Esophagus muscularis mucosa (tissue), 4 donors: ENCODE results near the gene SIRT2. TPM values are rescaled to one million over a fixed set of nuclear protein-coding genes. Genes with fewer than 3 reads are reported as not detected.

Experiments
- DNase-seq: peaks from one replicate; pipeline ENCODE4 v3.0.0-alpha.2; 2017; ENCODE audit errors: extremely low spot score
- H3K27ac ChIP-seq, 4 donors: fragments of 200-600 bp; sonication (generic); replicated peaks in 1 of 4; 1 replicate in 3 of 4; 2 replicates in 1 of 4; pipeline ENCODE4 v1.5.1; 2016 to 2019; ENCODE audit warnings: mild to moderate bottlenecking in 1 of 4
- H3K27me3 ChIP-seq, 4 donors: fragments of 200-600 bp; sonication (generic); one replicate each; pipeline versions ENCODE4 v1.5.1 to v1.6.0; 2016 to 2019
- H3K36me3 ChIP-seq, 4 donors: fragments of 200-600 bp; sonication (generic); one replicate each; pipeline ENCODE4 v1.5.1; 2016 to 2019
- H3K4me1 ChIP-seq, 4 donors: fragments of 200-600 bp; sonication (generic); one replicate each; pipeline ENCODE4 v1.5.1; 2016 to 2019
- H3K4me3 ChIP-seq, 4 donors: fragments of 200-600 bp; sonication (generic); 1 replicate in 2 of 4; 2 replicates in 2 of 4; pipeline ENCODE4 v1.5.1; 2016 to 2019; ENCODE audit warnings: mild to moderate bottlenecking in 4 of 4, moderate library complexity in 1 of 4
- H3K9me3 ChIP-seq, 4 donors: fragments of 200-600 bp; sonication (generic); 1 replicate in 3 of 4; 2 replicates in 1 of 4; pipeline ENCODE4 v1.5.1; 2016 to 2019
- CTCF ChIP-seq, 3 experiments: fragments of 200-600 bp in 2 of 3; fragments of 450-650 bp in 1 of 3; sonication (generic) in 2 of 3; IDR thresholded peaks; one replicate each; pipeline ENCODE4 v1.5.1; 2017 to 2019; ENCODE audit warnings: antibody characterized with exemption in 3 of 3, mild to moderate bottlenecking in 2 of 3, moderate library complexity in 1 of 3
- EP300 ChIP-seq: sonication (generic); formaldehyde crosslinking; IDR thresholded peaks from one replicate; pipeline ENCODE4 v1.6.1; 2017; ENCODE audit warnings: antibody characterized with exemption
- POLR2A ChIP-seq: fragments of 450-650 bp; IDR thresholded peaks from one replicate; pipeline ENCODE4 v1.6.1; 2017; ENCODE audit warnings: antibody characterized with exemption, moderate library complexity, mild to moderate bottlenecking, low read depth
- POLR2AphosphoS5 ChIP-seq, 2 donors: sonication (generic); formaldehyde crosslinking; IDR thresholded peaks; one replicate each; pipeline ENCODE4 v1.6.1; 2017; ENCODE audit warnings: antibody characterized with exemption in 2 of 2
- WGBS: methylation state at CpG from one replicate; pipeline ENCODE4 v1.1.5; 2018; 5-methylcytosine and 5-hydroxymethylcytosine counted together
- intact Hi-C: fragments of 100-400 bp; cut with DNase I; formaldehyde crosslinking; loops from one replicate; pipeline ENCODE4 v1.15.1; 2023
- total RNA-seq, 4 donors: library from RNA; depleted of rRNA; stranded (reverse); fragments of >200 nt; gene quantifications; one replicate each; pipeline versions ENCODE4 v1.1.0 to v1.2.1, GENCODE V29; 2016

The SIRT2 gene
- total RNA-seq, 4 donors from 2014 or later: 72.7 to 114 (median 95.0) TPM

DNA sequence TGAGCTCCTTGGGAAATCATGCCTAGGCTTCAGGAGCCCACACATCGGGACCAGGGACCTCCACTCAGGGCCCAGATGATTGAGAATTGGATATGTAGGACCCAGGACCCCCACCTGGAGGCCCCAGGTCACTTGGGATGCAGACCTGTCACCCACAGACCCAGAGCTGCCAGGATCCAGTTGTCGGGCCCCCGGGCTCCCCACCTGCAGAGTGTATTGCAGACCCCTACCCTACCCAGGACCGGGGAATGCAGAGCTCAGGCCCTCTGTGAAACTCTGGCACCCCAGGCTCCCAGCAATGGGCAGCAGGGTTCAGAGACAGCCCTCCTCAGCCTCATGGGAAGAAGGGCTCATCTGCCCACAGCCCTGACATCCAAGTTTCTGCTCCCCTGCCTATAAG lies 6.2 kb upstream of the SIRT2 start:
- no peak for TF ChIP-seq EP300
- TF ChIP-seq CTCF (IDR thresholded peaks at IDR 0.05): no peak
- TF ChIP-seq POLR2A: no peak
- no peak for TF ChIP-seq POLR2AphosphoS5 (IDR thresholded peaks at IDR 0.05)
- 100% methylated on average over 2 of the region's 4 CpGs for WGBS
- H3K4me3 ChIP-seq: no peak overlapping the region
- no peak overlapping the region for H3K27ac ChIP-seq
- H3K36me3 ChIP-seq: peaks cover 22 to 53% (median 47%) of the 10 kb centered on the region in 4 donors
- peaks cover 5 to 12% (median 11%) of the 10 kb centered on the region in 4 donors for H3K4me1 ChIP-seq
- no peaks in the 10 kb centered on the region for H3K9me3 ChIP-seq
- peaks cover 0 to 2% (median 0%) of the 10 kb centered on the region in 4 donors for H3K27me3 ChIP-seq
- no peak for DNase-seq
- intact Hi-C loops: no loop called here

- intact Hi-C loops: no loop called here
- TF ChIP-seq CTCF (IDR thresholded peaks at IDR 0.05) (no peak), POLR2AphosphoS5 (IDR thresholded peaks at IDR 0.05) (no peak), POLR2A (no peak)
- no peak for DNase-seq
Observed at GRCh38 chr19:38904581-38905539, 5.4 kb upstream of the SIRT2 start.

GRCh38 chr19:38901683-38902082 lies 2.3 kb upstream of the SIRT2 start:
- H3K36me3 ChIP-seq: peaks cover 12 to 25% (median 21%) of the 10 kb centered on the region in 4 donors
- DNase-seq: no peak
- H3K4me3 ChIP-seq: no peak overlapping the region
- H3K9me3 ChIP-seq: no peaks in the 10 kb centered on the region
- no peaks in the 10 kb centered on the region for H3K27me3 ChIP-seq
- peaks cover 24 to 41% (median 39%) of the 10 kb centered on the region in 4 donors for H3K4me1 ChIP-seq
- no peak for TF ChIP-seq POLR2AphosphoS5 (IDR thresholded peaks at IDR 0.05)
- no peak for TF ChIP-seq POLR2A
- no peak for TF ChIP-seq CTCF (IDR thresholded peaks at IDR 0.05)
- no peak for TF ChIP-seq EP300
- no peak overlapping the region for H3K27ac ChIP-seq
- 100% methylated on average over 1 of the region's 1 CpG for WGBS
- intact Hi-C loops: no loop called here

More at GRCh38 chr19:38904581-38905539, 5.4 kb upstream of the SIRT2 start:
- WGBS: 91% methylated on average over 35 of the region's 35 CpGs
- H3K9me3 ChIP-seq: no peaks in the 10 kb centered on the region
- no peak overlapping the region for H3K27ac ChIP-seq
- H3K36me3 ChIP-seq: peaks cover 22 to 53% (median 47%) of the 10 kb centered on the region in 4 donors
- H3K27me3 ChIP-seq: no peaks in the 10 kb centered on the region
- peaks cover 8 to 16% (median 15%) of the 10 kb centered on the region in 4 donors for H3K4me1 ChIP-seq
- no peak overlapping the region for H3K4me3 ChIP-seq

DNA sequence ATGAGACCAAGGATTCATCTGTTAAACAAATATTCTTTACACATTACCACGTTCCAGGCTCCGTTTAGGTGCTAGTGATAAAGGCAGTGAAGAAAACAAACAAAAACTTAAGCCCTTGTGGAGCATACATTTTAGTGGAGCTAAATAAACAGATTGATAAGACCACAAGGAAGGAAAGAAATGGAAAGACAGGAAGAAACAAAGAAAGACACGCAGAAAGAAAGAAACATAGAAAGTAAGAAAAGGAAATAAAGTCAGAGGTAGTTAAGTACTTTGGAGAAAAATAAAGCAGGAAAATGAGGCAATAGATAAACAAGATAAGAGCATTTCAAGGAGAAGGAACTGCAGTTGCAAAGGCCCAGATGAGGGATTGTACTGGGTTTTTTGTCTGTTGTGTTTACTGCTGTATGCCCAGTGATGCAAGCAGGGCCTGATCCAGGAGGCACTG lies 1.3 kb upstream of the SIRT2 start:
- intact Hi-C loops: no loop called here
- peak overlapping the region; percentile 74 to 97 (median 78) for H3K4me3 ChIP-seq
- TF ChIP-seq CTCF (IDR thresholded peaks at IDR 0.05) (no peak), POLR2AphosphoS5 (IDR thresholded peaks at IDR 0.05) (no peak), EP300 (no peak), POLR2A (no peak)
- H3K36me3 ChIP-seq: peaks cover 8 to 17% (median 14%) of the 10 kb centered on the region in 4 donors
- H3K9me3 ChIP-seq: no peaks in the 10 kb centered on the region
- peaks cover 24 to 48% (median 45%) of the 10 kb centered on the region in 4 donors for H3K4me1 ChIP-seq
- 29% methylated on average over 3 of the region's 3 CpGs for WGBS
- H3K27ac ChIP-seq: peak overlapping the region; percentile 87 to 94 (median 92)
- no peak for DNase-seq
- no peaks in the 10 kb centered on the region for H3K27me3 ChIP-seq
